ENCODE measurements around the gene MAFF. TPM values are rescaled to one million over a fixed set of nuclear protein-coding genes. Genes with fewer than 3 reads are reported as not detected.

Gene MAFF
- total and polyA plus RNA-seq, 9 of the 15 experiments (the other 6 are each of a cell fraction or from before 2014, with no cell fraction given) = 0.51 to 8.0 (median 5.4) TPM

DNA sequence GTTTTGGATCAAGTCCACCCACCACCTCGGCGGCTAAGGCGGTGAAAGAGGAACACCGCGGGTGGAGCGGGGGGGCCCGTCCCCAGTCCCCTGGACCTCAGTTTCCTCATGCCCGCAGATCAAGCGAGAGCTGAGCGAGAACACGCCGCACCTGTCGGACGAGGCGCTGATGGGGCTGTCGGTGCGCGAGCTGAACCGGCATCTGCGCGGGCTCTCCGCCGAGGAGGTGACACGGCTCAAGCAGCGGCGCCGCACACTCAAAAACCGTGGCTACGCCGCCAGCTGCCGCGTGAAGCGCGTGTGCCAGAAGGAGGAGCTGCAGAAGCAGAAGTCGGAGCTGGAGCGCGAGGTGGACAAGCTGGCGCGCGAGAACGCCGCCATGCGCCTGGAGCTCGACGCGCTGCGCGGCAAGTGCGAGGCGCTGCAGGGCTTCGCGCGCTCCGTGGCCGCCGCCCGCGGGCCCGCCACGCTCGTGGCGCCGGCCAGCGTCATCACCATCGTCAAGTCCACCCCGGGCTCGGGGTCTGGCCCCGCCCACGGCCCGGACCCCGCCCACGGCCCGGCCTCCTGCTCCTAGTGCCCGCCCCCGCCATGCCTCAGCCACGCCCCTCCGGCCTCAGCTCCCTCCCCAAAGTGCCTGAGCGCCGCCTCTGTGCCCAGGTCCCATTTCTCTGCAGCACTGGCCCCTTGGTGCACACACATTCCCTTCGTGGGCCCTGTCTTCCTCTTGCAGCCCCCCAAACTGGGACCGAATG, 12.7 kb downstream of the MAFF start (continued):
- TF ChIP-seq, protein P1, sequence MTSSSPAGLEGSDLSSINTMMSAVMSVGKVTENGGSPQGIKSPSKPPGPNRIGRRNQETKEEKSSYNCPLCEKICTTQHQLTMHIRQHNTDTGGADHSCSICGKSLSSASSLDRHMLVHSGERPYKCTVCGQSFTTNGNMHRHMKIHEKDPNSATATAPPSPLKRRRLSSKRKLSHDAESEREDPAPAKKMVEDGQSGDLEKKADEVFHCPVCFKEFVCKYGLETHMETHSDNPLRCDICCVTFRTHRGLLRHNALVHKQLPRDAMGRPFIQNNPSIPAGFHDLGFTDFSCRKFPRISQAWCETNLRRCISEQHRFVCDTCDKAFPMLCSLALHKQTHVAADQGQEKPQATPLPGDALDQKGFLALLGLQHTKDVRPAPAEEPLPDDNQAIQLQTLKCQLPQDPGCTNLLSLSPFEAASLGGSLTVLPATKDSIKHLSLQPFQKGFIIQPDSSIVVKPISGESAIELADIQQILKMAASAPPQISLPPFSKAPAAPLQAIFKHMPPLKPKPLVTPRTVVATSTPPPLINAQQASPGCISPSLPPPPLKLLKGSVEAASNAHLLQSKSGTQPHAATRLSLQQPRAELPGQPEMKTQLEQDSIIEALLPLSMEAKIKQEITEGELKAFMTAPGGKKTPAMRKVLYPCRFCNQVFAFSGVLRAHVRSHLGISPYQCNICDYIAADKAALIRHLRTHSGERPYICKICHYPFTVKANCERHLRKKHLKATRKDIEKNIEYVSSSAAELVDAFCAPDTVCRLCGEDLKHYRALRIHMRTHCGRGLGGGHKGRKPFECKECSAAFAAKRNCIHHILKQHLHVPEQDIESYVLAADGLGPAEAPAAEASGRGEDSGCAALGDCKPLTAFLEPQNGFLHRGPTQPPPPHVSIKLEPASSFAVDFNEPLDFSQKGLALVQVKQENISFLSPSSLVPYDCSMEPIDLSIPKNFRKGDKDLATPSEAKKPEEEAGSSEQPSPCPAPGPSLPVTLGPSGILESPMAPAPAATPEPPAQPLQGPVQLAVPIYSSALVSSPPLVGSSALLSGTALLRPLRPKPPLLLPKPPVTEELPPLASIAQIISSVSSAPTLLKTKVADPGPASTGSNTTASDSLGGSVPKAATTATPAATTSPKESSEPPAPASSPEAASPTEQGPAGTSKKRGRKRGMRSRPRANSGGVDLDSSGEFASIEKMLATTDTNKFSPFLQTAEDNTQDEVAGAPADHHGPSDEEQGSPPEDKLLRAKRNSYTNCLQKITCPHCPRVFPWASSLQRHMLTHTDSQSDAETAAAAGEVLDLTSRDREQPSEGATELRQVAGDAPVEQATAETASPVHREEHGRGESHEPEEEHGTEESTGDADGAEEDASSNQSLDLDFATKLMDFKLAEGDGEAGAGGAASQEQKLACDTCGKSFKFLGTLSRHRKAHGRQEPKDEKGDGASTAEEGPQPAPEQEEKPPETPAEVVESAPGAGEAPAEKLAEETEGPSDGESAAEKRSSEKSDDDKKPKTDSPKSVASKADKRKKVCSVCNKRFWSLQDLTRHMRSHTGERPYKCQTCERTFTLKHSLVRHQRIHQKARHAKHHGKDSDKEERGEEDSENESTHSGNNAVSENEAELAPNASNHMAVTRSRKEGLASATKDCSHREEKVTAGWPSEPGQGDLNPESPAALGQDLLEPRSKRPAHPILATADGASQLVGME (CRISPR knock-in tag; IDR thresholded peaks at IDR 0.05) = 0 out of 2 replicates have a peak, but pooled peaks have one; percentile 30
- TF ChIP-seq, protein P2, sequence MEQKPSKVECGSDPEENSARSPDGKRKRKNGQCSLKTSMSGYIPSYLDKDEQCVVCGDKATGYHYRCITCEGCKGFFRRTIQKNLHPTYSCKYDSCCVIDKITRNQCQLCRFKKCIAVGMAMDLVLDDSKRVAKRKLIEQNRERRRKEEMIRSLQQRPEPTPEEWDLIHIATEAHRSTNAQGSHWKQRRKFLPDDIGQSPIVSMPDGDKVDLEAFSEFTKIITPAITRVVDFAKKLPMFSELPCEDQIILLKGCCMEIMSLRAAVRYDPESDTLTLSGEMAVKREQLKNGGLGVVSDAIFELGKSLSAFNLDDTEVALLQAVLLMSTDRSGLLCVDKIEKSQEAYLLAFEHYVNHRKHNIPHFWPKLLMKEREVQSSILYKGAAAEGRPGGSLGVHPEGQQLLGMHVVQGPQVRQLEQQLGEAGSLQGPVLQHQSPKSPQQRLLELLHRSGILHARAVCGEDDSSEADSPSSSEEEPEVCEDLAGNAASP (IDR thresholded peaks at IDR 0.05) = no peak
- no peak for TF ChIP-seq GABPA (tag; conservative IDR thresholded peaks at IDR 0.05; ENCODE audit: low read depth)
- TF ChIP-seq ZNF507 (tag; conservative IDR thresholded peaks at IDR 0.05) = no peak
- no peak for TF ChIP-seq KDM2B (CRISPR knock-in tag; IDR thresholded peaks at IDR 0.05)
- no peak for TF ChIP-seq EZH2 (IDR thresholded peaks at IDR 0.05; ENCODE audit: borderline replicate concordance, low read depth, low read length)
- 0 out of 2 replicates have a peak, but pooled peaks have one; percentile 4 for TF ChIP-seq JUN (IDR thresholded peaks at IDR 0.05; ENCODE audit: borderline replicate concordance, low read depth, low read length)
- peak; percentile 81; the same call in 1 of the 2 replicates for TF ChIP-seq JUN (CRISPR knock-in tag; IDR thresholded peaks at IDR 0.05; ENCODE audit: borderline replicate concordance)
- no peak for TF ChIP-seq BACH1 (tag; IDR thresholded peaks at IDR 0.05)
- no peak for TF ChIP-seq FOXA1 (IDR thresholded peaks at IDR 0.05; ENCODE audit: borderline replicate concordance)
- TF ChIP-seq, protein P3, sequence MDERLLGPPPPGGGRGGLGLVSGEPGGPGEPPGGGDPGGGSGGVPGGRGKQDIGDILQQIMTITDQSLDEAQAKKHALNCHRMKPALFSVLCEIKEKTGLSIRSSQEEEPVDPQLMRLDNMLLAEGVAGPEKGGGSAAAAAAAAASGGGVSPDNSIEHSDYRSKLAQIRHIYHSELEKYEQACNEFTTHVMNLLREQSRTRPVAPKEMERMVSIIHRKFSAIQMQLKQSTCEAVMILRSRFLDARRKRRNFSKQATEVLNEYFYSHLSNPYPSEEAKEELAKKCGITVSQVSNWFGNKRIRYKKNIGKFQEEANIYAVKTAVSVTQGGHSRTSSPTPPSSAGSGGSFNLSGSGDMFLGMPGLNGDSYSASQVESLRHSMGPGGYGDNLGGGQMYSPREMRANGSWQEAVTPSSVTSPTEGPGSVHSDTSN (CRISPR knock-in tag; IDR thresholded peaks at IDR 0.05; ENCODE audit: low read depth) = no peak
- TF ChIP-seq, protein P3 (tag; conservative IDR thresholded peaks at IDR 0.05; ENCODE audit: low read depth) = no peak
- no peak for TF ChIP-seq SIN3B (IDR thresholded peaks at IDR 0.05; ENCODE audit: low read depth)
- peak; percentile 75 for TF ChIP-seq HNRNPLL (IDR thresholded peaks at IDR 0.05; ENCODE audit: low read depth, low read length, poor library complexity, severe bottlenecking)
- no peak for TF ChIP-seq CBFA2T2 (conservative IDR thresholded peaks at IDR 0.05)
- TF ChIP-seq HDAC6 (IDR thresholded peaks at IDR 0.05; ENCODE audit: low read depth, low read length) = no peak
- TF ChIP-seq KLF1 (tag; IDR thresholded peaks at IDR 0.05) = 0 out of 2 replicates have a peak, but pooled peaks have one; percentile 16
- no peak for TF ChIP-seq NR2C1 (IDR thresholded peaks at IDR 0.05)
- TF ChIP-seq NR2C1 (tag; IDR thresholded peaks at IDR 0.05) = no peak
